Thoracic aorta (tissue), 2 donors: Measurements from ENCODE around the gene GJB6. TPM values are rescaled to one million over a fixed set of nuclear protein-coding genes. Genes with fewer than 3 reads are reported as not detected.

ENCODE experiments used
- ATAC-seq: fragments of 150-250 bp; one replicate; pipeline ENCODE4 v1.8.0; 2017; ENCODE audit warnings: low read depth; ENCODE audit not compliant: insufficient number of reproducible peaks, low FRiP score
- DNase-seq: peaks from one replicate; pipeline ENCODE4 v3.0.0-alpha.2; 2020; ENCODE audit warnings: low spot score
- H3K27ac ChIP-seq, 2 donors: fragments of 200-600 bp; sonication (generic); 1 replicate in 1 of 2; 2 replicates in 1 of 2; pipeline ENCODE4 v1.5.1; 2016; ENCODE audit warnings: mild to moderate bottlenecking in 2 of 2, moderate library complexity in 2 of 2
- H3K27me3 ChIP-seq: fragments of 200-600 bp; sonication (generic); replicated peaks from 2 replicates; pipeline ENCODE4 v1.6.0; 2016; ENCODE audit warnings: mild to moderate bottlenecking; ENCODE audit not compliant: insufficient read depth
- H3K36me3 ChIP-seq: fragments of 200-600 bp; sonication (generic); one replicate; pipeline ENCODE4 v1.5.1; 2016
- H3K4me1 ChIP-seq, 2 donors: fragments of 200-600 bp; sonication (generic); 1 replicate in 1 of 2; 2 replicates in 1 of 2; pipeline versions ENCODE4 v1.5.1 to v1.6.0; 2016; ENCODE audit warnings: low read depth in 2 of 2, mild to moderate bottlenecking in 1 of 2; ENCODE audit not compliant: control insufficient read depth in 1 of 2
- H3K4me3 ChIP-seq: fragments of 200-600 bp; sonication (generic); 2 replicates; pipeline ENCODE4 v1.5.1; 2016; ENCODE audit warnings: mild to moderate bottlenecking
- H3K9me3 ChIP-seq: fragments of 200-600 bp; sonication (generic); 2 replicates; pipeline ENCODE4 v1.5.1; 2016
- CTCF ChIP-seq: fragments of 200-600 bp; sonication (generic); IDR thresholded peaks from one replicate; pipeline ENCODE4 v1.5.1; 2019; ENCODE audit warnings: antibody characterized with exemption
- total RNA-seq, 2 donors: library from RNA; depleted of rRNA; stranded (reverse); fragments of >200 nt; gene quantifications; one replicate each; pipeline versions ENCODE4 v1.1.0 to v1.2.3, GENCODE V29; 2016

The GJB6 gene
- total RNA-seq, 2 donors from 2014 or later: not detected

- no peaks in the 10 kb centered on the region for H3K9me3 ChIP-seq
- H3K27ac ChIP-seq: no peak overlapping the region
- TF ChIP-seq CTCF: no peak
- no peak overlapping the region for H3K4me3 ChIP-seq
- ATAC-seq (no peak), DNase-seq (no peak)
- H3K4me1 ChIP-seq: no peaks in the 10 kb centered on the region
- no peaks in the 10 kb centered on the region for H3K27me3 ChIP-seq
- no peaks in the 10 kb centered on the region for H3K36me3 ChIP-seq
Measured at GRCh38 chr13:20271441-20271840, 39.3 kb upstream of the GJB6 start.

- Histone ChIP-seq H3K4me1 (no peaks in the 10 kb centered on the region), H3K27ac (no peak overlapping the region), H3K4me3 (no peak overlapping the region), H3K27me3 (no peaks in the 10 kb centered on the region), H3K36me3 (no peaks in the 10 kb centered on the region), H3K9me3 (no peaks in the 10 kb centered on the region)
- DNase-seq: no peak
- TF ChIP-seq CTCF: no peak
- no peak for ATAC-seq
Measured at GRCh38 chr13:20270163-20270865, 38.2 kb upstream of the GJB6 start.

- DNase-seq: no peak
- Histone ChIP-seq H3K27me3 (no peaks in the 10 kb centered on the region), H3K36me3 (no peaks in the 10 kb centered on the region), H3K4me1 (no peaks in the 10 kb centered on the region), H3K27ac (no peak overlapping the region), H3K4me3 (no peak overlapping the region), H3K9me3 (no peaks in the 10 kb centered on the region)
- ATAC-seq: no peak
- no peak for TF ChIP-seq CTCF
Measured at GRCh38 chr13:20264271-20265018, 32.3 kb upstream of the GJB6 start.

GRCh38 chr13:20263393-20264044, 31.4 kb upstream of the GJB6 start:
- ATAC-seq: no peak
- Histone ChIP-seq H3K27me3 (no peaks in the 10 kb centered on the region), H3K36me3 (no peaks in the 10 kb centered on the region), H3K4me1 (no peaks in the 10 kb centered on the region), H3K9me3 (no peaks in the 10 kb centered on the region), H3K4me3 (no peak overlapping the region), H3K27ac (no peak overlapping the region)
- no peak for TF ChIP-seq CTCF
- no peak for DNase-seq

- Histone ChIP-seq H3K4me3 (no peak overlapping the region), H3K9me3 (no peaks in the 10 kb centered on the region), H3K27ac (no peak overlapping the region), H3K4me1 (no peaks in the 10 kb centered on the region), H3K27me3 (no peaks in the 10 kb centered on the region), H3K36me3 (no peaks in the 10 kb centered on the region)
- ATAC-seq (no peak), DNase-seq (no peak)
- TF ChIP-seq CTCF: no peak
Measured at GRCh38 chr13:20258963-20259288, 26.8 kb upstream of the GJB6 start.
